ENCODE data around the gene NXNL1.

Gene NXNL1

GRCh38 chr19:17496337-17496997 is 35.7 kb upstream of the NXNL1 start:
- H3K4me1 ChIP-seq (ENCODE audit: insufficient read depth, low read length), result peaks cover 9% of the 10 kb centered on the region
- peaks cover 13% of the 10 kb centered on the region for H3K36me3 ChIP-seq (ENCODE audit: insufficient read depth, low read length)
- no peaks in the 10 kb centered on the region for H3K27me3 ChIP-seq (ENCODE audit: control insufficient read depth in 1 of 2, insufficient read depth in 2 of 2, low read length in 2 of 2)
- no peak overlapping the region for H3K4me3 ChIP-seq (ENCODE audit: low read depth in 1 of 2, low read length in 2 of 2)
- H3K9me3 ChIP-seq (ENCODE audit: low read length), result no peaks in the 10 kb centered on the region
- H3K27ac ChIP-seq (ENCODE audit: low read depth, low read length), result no peak overlapping the region
- no peak overlapping the region for H3K9ac ChIP-seq (ENCODE audit: low read length)

- no peaks in the 10 kb centered on the region for H3K27me3 ChIP-seq (ENCODE audit: control insufficient read depth in 1 of 2, insufficient read depth in 2 of 2, low read length in 2 of 2)
- H3K36me3 ChIP-seq (ENCODE audit: insufficient read depth, low read length), result peaks cover 7% of the 10 kb centered on the region
- no peak overlapping the region for H3K27ac ChIP-seq (ENCODE audit: low read depth, low read length)
- no peak overlapping the region for H3K9ac ChIP-seq (ENCODE audit: low read length)
- H3K9me3 ChIP-seq (ENCODE audit: low read length), result no peaks in the 10 kb centered on the region
- H3K4me3 ChIP-seq (ENCODE audit: low read depth in 1 of 2, low read length in 2 of 2), result no peak overlapping the region
- H3K4me1 ChIP-seq (ENCODE audit: insufficient read depth, low read length), result peaks cover 9% of the 10 kb centered on the region
Measured at GRCh38 chr19:17495639-17496296, 35.0 kb upstream of the NXNL1 start.

GRCh38 chr19:17491287-17491686 is 30.6 kb upstream of the NXNL1 start:
- Histone ChIP-seq H3K9ac (ENCODE audit: low read length) (no peak overlapping the region), H3K4me3 (ENCODE audit: low read depth in 1 of 2, low read length in 2 of 2) (no peak overlapping the region), H3K36me3 (ENCODE audit: insufficient read depth, low read length) (peaks cover 4% of the 10 kb centered on the region), H3K9me3 (ENCODE audit: low read length) (no peaks in the 10 kb centered on the region), H3K27me3 (ENCODE audit: control insufficient read depth in 1 of 2, insufficient read depth in 2 of 2, low read length in 2 of 2) (no peaks in the 10 kb centered on the region), H3K4me1 (ENCODE audit: insufficient read depth, low read length) (peaks cover 3% of the 10 kb centered on the region), H3K27ac (ENCODE audit: low read depth, low read length) (no peak overlapping the region)

GRCh38 chr19:17490411-17490810 is 29.7 kb upstream of the NXNL1 start:
- H3K4me3 ChIP-seq (ENCODE audit: low read depth in 1 of 2, low read length in 2 of 2), result no peak overlapping the region
- no peak overlapping the region for H3K27ac ChIP-seq (ENCODE audit: low read depth, low read length)
- H3K36me3 ChIP-seq (ENCODE audit: insufficient read depth, low read length), result peaks cover 4% of the 10 kb centered on the region
- H3K9me3 ChIP-seq (ENCODE audit: low read length), result no peaks in the 10 kb centered on the region
- H3K9ac ChIP-seq (ENCODE audit: low read length), result no peak overlapping the region
- no peaks in the 10 kb centered on the region for H3K27me3 ChIP-seq (ENCODE audit: control insufficient read depth in 1 of 2, insufficient read depth in 2 of 2, low read length in 2 of 2)
- H3K4me1 ChIP-seq (ENCODE audit: insufficient read depth, low read length), result no peaks in the 10 kb centered on the region

GRCh38 chr19:17489392-17490030 is 28.8 kb upstream of the NXNL1 start:
- no peak overlapping the region for H3K4me3 ChIP-seq (ENCODE audit: low read depth in 1 of 2, low read length in 2 of 2)
- H3K27ac ChIP-seq (ENCODE audit: low read depth, low read length), result no peak overlapping the region
- no peak overlapping the region for H3K9ac ChIP-seq (ENCODE audit: low read length)
- H3K36me3 ChIP-seq (ENCODE audit: insufficient read depth, low read length), result peaks cover 4% of the 10 kb centered on the region
- H3K27me3 ChIP-seq (ENCODE audit: control insufficient read depth in 1 of 2, insufficient read depth in 2 of 2, low read length in 2 of 2), result no peaks in the 10 kb centered on the region
- H3K9me3 ChIP-seq (ENCODE audit: low read length), result no peaks in the 10 kb centered on the region
- no peaks in the 10 kb centered on the region for H3K4me1 ChIP-seq (ENCODE audit: insufficient read depth, low read length)

- Histone ChIP-seq H3K27ac (ENCODE audit: low read depth, low read length) (no peak overlapping the region), H3K4me3 (ENCODE audit: low read depth in 1 of 2, low read length in 2 of 2) (no peak overlapping the region), H3K9me3 (ENCODE audit: low read length) (no peaks in the 10 kb centered on the region), H3K27me3 (ENCODE audit: control insufficient read depth in 1 of 2, insufficient read depth in 2 of 2, low read length in 2 of 2) (no peaks in the 10 kb centered on the region), H3K9ac (ENCODE audit: low read length) (no peak overlapping the region), H3K36me3 (ENCODE audit: insufficient read depth, low read length) (peaks cover 4% of the 10 kb centered on the region), H3K4me1 (ENCODE audit: insufficient read depth, low read length) (no peaks in the 10 kb centered on the region)
Measured at GRCh38 chr19:17488593-17489391, 28.1 kb upstream of the NXNL1 start.

GRCh38 chr19:17487284-17488121 is 26.8 kb upstream of the NXNL1 start:
- H3K27me3 ChIP-seq (ENCODE audit: control insufficient read depth in 1 of 2, insufficient read depth in 2 of 2, low read length in 2 of 2), result no peaks in the 10 kb centered on the region
- H3K27ac ChIP-seq (ENCODE audit: low read depth, low read length), result no peak overlapping the region
- H3K4me1 ChIP-seq (ENCODE audit: insufficient read depth, low read length), result no peaks in the 10 kb centered on the region
- no peak overlapping the region for H3K4me3 ChIP-seq (ENCODE audit: low read depth in 1 of 2, low read length in 2 of 2)
- H3K36me3 ChIP-seq (ENCODE audit: insufficient read depth, low read length), result peaks cover 4% of the 10 kb centered on the region
- H3K9ac ChIP-seq (ENCODE audit: low read length), result no peak overlapping the region
- H3K9me3 ChIP-seq (ENCODE audit: low read length), result no peaks in the 10 kb centered on the region

GRCh38 chr19:17486545-17487240 is 26.0 kb upstream of the NXNL1 start:
- Histone ChIP-seq H3K4me1 (ENCODE audit: insufficient read depth, low read length) (no peaks in the 10 kb centered on the region), H3K9me3 (ENCODE audit: low read length) (no peaks in the 10 kb centered on the region), H3K27ac (ENCODE audit: low read depth, low read length) (no peak overlapping the region), H3K36me3 (ENCODE audit: insufficient read depth, low read length) (peaks cover 4% of the 10 kb centered on the region), H3K27me3 (ENCODE audit: control insufficient read depth in 1 of 2, insufficient read depth in 2 of 2, low read length in 2 of 2) (no peaks in the 10 kb centered on the region), H3K9ac (ENCODE audit: low read length) (no peak overlapping the region), H3K4me3 (ENCODE audit: low read depth in 1 of 2, low read length in 2 of 2) (no peak overlapping the region)

- no peaks in the 10 kb centered on the region for H3K9me3 ChIP-seq (ENCODE audit: low read length)
- no peak overlapping the region for H3K9ac ChIP-seq (ENCODE audit: low read length)
- H3K27me3 ChIP-seq (ENCODE audit: control insufficient read depth in 1 of 2, insufficient read depth in 2 of 2, low read length in 2 of 2), result no peaks in the 10 kb centered on the region
- H3K4me3 ChIP-seq (ENCODE audit: low read depth in 1 of 2, low read length in 2 of 2), result no peak overlapping the region
- H3K36me3 ChIP-seq (ENCODE audit: insufficient read depth, low read length), result peaks cover 4% of the 10 kb centered on the region
- H3K4me1 ChIP-seq (ENCODE audit: insufficient read depth, low read length), result no peaks in the 10 kb centered on the region
- H3K27ac ChIP-seq (ENCODE audit: low read depth, low read length), result no peak overlapping the region
Measured at GRCh38 chr19:17484520-17485185, 23.9 kb upstream of the NXNL1 start.

- Histone ChIP-seq H3K27ac (ENCODE audit: low read depth, low read length) (no peak overlapping the region), H3K27me3 (ENCODE audit: control insufficient read depth in 1 of 2, insufficient read depth in 2 of 2, low read length in 2 of 2) (no peaks in the 10 kb centered on the region), H3K9ac (ENCODE audit: low read length) (no peak overlapping the region), H3K4me1 (ENCODE audit: insufficient read depth, low read length) (no peaks in the 10 kb centered on the region), H3K4me3 (ENCODE audit: low read depth in 1 of 2, low read length in 2 of 2) (no peak overlapping the region), H3K9me3 (ENCODE audit: low read length) (no peaks in the 10 kb centered on the region), H3K36me3 (ENCODE audit: insufficient read depth, low read length) (peaks cover 4% of the 10 kb centered on the region)
Measured at GRCh38 chr19:17483605-17484002, 22.9 kb upstream of the NXNL1 start.
